GM23338 (cell line): ENCODE measurements around the gene CEACAM5.

Source experiments
- EZH2 ChIP-seq: fragments of 200-600 bp; sonication (generic); IDR thresholded peaks from one replicate; pipeline ENCODE4 v1.8.0; 2017; ENCODE audit warnings: antibody characterized with exemption, mild to moderate bottlenecking, low read depth; ENCODE audit not compliant: unreplicated experiment
- JUNB ChIP-seq: IDR thresholded peaks from one replicate; pipeline ENCODE4 v1.6.1; 2016; ENCODE audit warnings: antibody characterized with exemption; ENCODE audit not compliant: unreplicated experiment
- POLR2AphosphoS5 ChIP-seq: IDR thresholded peaks from 2 replicates; pipeline ENCODE4 v1.6.1; 2016; ENCODE audit warnings: antibody characterized with exemption, low read depth
- TF ChIP-seq, protein P1 (sequence below), 2 experiments: fragments of 200-600 bp in 1 of 2; sonication (generic) in 1 of 2; conservative IDR thresholded peaks; 2 replicates each; pipeline versions ENCODE4 v1.5.1 to v1.6.1; 2016 to 2017; ENCODE audit warnings: antibody characterized with exemption in 2 of 2, low read depth in 2 of 2, mild to moderate bottlenecking in 2 of 2, moderate library complexity in 1 of 2
- TF ChIP-seq, protein P2 (sequence below): IDR thresholded peaks from one replicate; pipeline ENCODE4 v1.6.1; 2018; ENCODE audit warnings: antibody characterized with exemption; ENCODE audit not compliant: unreplicated experiment

GRCh38 chr19:41748012-41748411, 39.6 kb downstream of the CEACAM5 start:
- TF ChIP-seq, protein P1, sequence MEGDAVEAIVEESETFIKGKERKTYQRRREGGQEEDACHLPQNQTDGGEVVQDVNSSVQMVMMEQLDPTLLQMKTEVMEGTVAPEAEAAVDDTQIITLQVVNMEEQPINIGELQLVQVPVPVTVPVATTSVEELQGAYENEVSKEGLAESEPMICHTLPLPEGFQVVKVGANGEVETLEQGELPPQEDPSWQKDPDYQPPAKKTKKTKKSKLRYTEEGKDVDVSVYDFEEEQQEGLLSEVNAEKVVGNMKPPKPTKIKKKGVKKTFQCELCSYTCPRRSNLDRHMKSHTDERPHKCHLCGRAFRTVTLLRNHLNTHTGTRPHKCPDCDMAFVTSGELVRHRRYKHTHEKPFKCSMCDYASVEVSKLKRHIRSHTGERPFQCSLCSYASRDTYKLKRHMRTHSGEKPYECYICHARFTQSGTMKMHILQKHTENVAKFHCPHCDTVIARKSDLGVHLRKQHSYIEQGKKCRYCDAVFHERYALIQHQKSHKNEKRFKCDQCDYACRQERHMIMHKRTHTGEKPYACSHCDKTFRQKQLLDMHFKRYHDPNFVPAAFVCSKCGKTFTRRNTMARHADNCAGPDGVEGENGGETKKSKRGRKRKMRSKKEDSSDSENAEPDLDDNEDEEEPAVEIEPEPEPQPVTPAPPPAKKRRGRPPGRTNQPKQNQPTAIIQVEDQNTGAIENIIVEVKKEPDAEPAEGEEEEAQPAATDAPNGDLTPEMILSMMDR (conservative IDR thresholded peaks at IDR 0.05; ENCODE audit: low read depth in 2 of 2), result no peak
- TF ChIP-seq, protein P2, sequence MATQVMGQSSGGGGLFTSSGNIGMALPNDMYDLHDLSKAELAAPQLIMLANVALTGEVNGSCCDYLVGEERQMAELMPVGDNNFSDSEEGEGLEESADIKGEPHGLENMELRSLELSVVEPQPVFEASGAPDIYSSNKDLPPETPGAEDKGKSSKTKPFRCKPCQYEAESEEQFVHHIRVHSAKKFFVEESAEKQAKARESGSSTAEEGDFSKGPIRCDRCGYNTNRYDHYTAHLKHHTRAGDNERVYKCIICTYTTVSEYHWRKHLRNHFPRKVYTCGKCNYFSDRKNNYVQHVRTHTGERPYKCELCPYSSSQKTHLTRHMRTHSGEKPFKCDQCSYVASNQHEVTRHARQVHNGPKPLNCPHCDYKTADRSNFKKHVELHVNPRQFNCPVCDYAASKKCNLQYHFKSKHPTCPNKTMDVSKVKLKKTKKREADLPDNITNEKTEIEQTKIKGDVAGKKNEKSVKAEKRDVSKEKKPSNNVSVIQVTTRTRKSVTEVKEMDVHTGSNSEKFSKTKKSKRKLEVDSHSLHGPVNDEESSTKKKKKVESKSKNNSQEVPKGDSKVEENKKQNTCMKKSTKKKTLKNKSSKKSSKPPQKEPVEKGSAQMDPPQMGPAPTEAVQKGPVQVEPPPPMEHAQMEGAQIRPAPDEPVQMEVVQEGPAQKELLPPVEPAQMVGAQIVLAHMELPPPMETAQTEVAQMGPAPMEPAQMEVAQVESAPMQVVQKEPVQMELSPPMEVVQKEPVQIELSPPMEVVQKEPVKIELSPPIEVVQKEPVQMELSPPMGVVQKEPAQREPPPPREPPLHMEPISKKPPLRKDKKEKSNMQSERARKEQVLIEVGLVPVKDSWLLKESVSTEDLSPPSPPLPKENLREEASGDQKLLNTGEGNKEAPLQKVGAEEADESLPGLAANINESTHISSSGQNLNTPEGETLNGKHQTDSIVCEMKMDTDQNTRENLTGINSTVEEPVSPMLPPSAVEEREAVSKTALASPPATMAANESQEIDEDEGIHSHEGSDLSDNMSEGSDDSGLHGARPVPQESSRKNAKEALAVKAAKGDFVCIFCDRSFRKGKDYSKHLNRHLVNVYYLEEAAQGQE, result no peak
- TF ChIP-seq POLR2AphosphoS5 (no peak), EZH2 (no peak), JUNB (no peak)
